ENCODE results near the gene EPHA10. TPM values are rescaled to one million over a fixed set of nuclear protein-coding genes. Genes with fewer than 3 reads are reported as not detected.

The EPHA10 gene
- total and polyA plus RNA-seq, 10 donors, result 0.02 to 0.43 (median 0.10) TPM; not detected in 3

GRCh38 chr1:37705399-37705798 lies 59.5 kb downstream of the EPHA10 start:
- DNase-seq, result no peak
- no peak for TF ChIP-seq CTCF (IDR thresholded peaks at IDR 0.05 in 8 of 11, conservative IDR thresholded peaks at IDR 0.05 in 3 of 11)
- TF ChIP-seq POLR2AphosphoS5 (IDR thresholded peaks at IDR 0.05), result no peak
- TF ChIP-seq POLR2A (IDR thresholded peaks at IDR 0.05), result no peak
- Histone ChIP-seq H3K27me3 (replicated peaks in 1 of 7) (no peaks in the 10 kb centered on the region), H3K9me3 (no peaks in the 10 kb centered on the region), H3K4me3 (no peak overlapping the region), H3K36me3 (peaks cover 0 to 100% (median 7%) of the 10 kb centered on the region in 6 donors), H3K4me1 (no peaks in the 10 kb centered on the region), H3K27ac (no peak overlapping the region)
- WGBS, 5 donors, result 75 to 95% (median 91%) methylated on average over 8 of the region's 8 CpGs
- intact Hi-C loops (cut with DNase I; ENCODE audit: low total_unique reads), result no loop called here

- Histone ChIP-seq H3K9me3 (no peaks in the 10 kb centered on the region), H3K4me1 (no peaks in the 10 kb centered on the region), H3K27ac (no peak overlapping the region), H3K36me3 (peaks cover 0 to 100% (median 7%) of the 10 kb centered on the region in 6 donors), H3K27me3 (replicated peaks in 1 of 7) (no peaks in the 10 kb centered on the region), H3K4me3 (no peak overlapping the region)
- intact Hi-C loops (cut with DNase I; ENCODE audit: low total_unique reads), result no loop called here
- TF ChIP-seq POLR2AphosphoS5 (IDR thresholded peaks at IDR 0.05) (no peak), CTCF (IDR thresholded peaks at IDR 0.05 in 8 of 11, conservative IDR thresholded peaks at IDR 0.05 in 3 of 11) (no peak), POLR2A (IDR thresholded peaks at IDR 0.05) (no peak)
- DNase-seq, result no peak
- WGBS, 5 donors, result 87 to 94% (median 90%) methylated on average over 3 of the region's 3 CpGs
Observed at GRCh38 chr1:37704966-37705365, 60.0 kb downstream of the EPHA10 start.

- H3K27me3 ChIP-seq (replicated peaks in 1 of 7), result no peaks in the 10 kb centered on the region
- peaks cover 0 to 100% (median 4%) of the 10 kb centered on the region in 6 donors for H3K36me3 ChIP-seq
- no peaks in the 10 kb centered on the region for H3K9me3 ChIP-seq
- H3K27ac ChIP-seq, result no peak overlapping the region
- H3K4me1 ChIP-seq, result no peaks in the 10 kb centered on the region
- whole genome bisulfite sequencing, 5 donors, result 93 to 99% (median 98%) methylated on average over 14 of the region's 14 CpGs
- no peak for TF ChIP-seq POLR2AphosphoS5 (IDR thresholded peaks at IDR 0.05)
- no peak for TF ChIP-seq POLR2A (IDR thresholded peaks at IDR 0.05)
- TF ChIP-seq CTCF (IDR thresholded peaks at IDR 0.05 in 8 of 11, conservative IDR thresholded peaks at IDR 0.05 in 3 of 11), result no peak
- H3K4me3 ChIP-seq, result no peak overlapping the region
- intact Hi-C loops (cut with DNase I; ENCODE audit: low total_unique reads), result no loop called here
- no peak for DNase-seq
Observed at GRCh38 chr1:37703061-37703460, 61.9 kb downstream of the EPHA10 start.

GRCh38 chr1:37701051-37701450 lies 63.9 kb downstream of the EPHA10 start:
- no peak for TF ChIP-seq POLR2A (IDR thresholded peaks at IDR 0.05)
- no peak for TF ChIP-seq CTCF (IDR thresholded peaks at IDR 0.05 in 8 of 11, conservative IDR thresholded peaks at IDR 0.05 in 3 of 11)
- no peak for TF ChIP-seq POLR2AphosphoS5 (IDR thresholded peaks at IDR 0.05)
- no peak for DNase-seq

More at GRCh38 chr1:37701051-37701450, 63.9 kb downstream of the EPHA10 start:
- Histone ChIP-seq H3K4me1 (no peaks in the 10 kb centered on the region), H3K36me3 (peaks cover 0 to 98% (median 0%) of the 10 kb centered on the region in 6 donors), H3K9me3 (no peaks in the 10 kb centered on the region), H3K27ac (no peak overlapping the region), H3K4me3 (no peak overlapping the region), H3K27me3 (replicated peaks in 1 of 7) (no peaks in the 10 kb centered on the region)
- WGBS, 5 donors, result 61 to 86% (median 81%) methylated on average over 2 of the region's 2 CpGs
- intact Hi-C loops (cut with DNase I; ENCODE audit: low total_unique reads), result no loop called here

All from spleen (tissue), 11 donors.